ENCODE measurements around the gene CMC2. TPM values are rescaled to one million over a fixed set of nuclear protein-coding genes. Genes with fewer than 3 reads are reported as not detected.

The CMC2 gene
- total and polyA plus RNA-seq, 2 of the 8 experiments (the other 6 are each of a cell fraction or from before 2014, with no cell fraction given): 66.6 to 116 TPM

- TF ChIP-seq RAD21 (IDR thresholded peaks at IDR 0.05 in 1 of 2, conservative IDR thresholded peaks at IDR 0.05 in 1 of 2; ENCODE audit: low read depth in 2 of 2, low read length in 2 of 2) (no peak), E2F6 (IDR thresholded peaks at IDR 0.05) (no peak)
These were observed 2.9 kb downstream of the CMC2 start (continued) for GRCh38 chr16:81003610-81004460.
